LNCAP (cell line): ENCODE data around the gene MB.

Experiments
- TF ChIP-seq, protein P1 (sequence below): fragments of 450-650 bp; IDR thresholded peaks from 2 replicates; pipeline ENCODE4 v1.5.1; 2017; ENCODE audit warnings: mild to moderate bottlenecking

MB gene

DNA sequence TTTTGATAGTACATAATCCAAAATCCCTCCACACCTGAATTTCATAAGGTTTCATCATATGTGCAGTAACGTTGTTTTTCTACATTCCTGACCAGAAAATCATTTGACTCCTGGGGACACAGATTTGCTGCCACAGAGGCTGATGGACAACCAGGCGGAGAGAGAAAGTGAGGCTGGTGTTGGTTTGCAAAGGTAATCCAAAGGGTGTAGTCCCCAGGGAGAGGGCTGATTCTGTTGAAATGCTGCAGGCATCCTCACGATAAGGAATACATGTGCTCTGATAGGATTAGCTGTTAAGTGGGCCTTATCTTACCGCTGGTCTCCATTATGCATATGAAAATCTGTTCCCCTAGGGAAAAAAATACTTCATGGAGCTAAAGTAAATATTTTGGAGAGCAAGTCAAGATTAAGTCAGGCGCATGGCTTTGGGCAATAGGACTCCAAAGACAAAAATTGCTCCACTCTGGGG is 39.2 kb upstream of the MB start:
- TF ChIP-seq, protein P1, sequence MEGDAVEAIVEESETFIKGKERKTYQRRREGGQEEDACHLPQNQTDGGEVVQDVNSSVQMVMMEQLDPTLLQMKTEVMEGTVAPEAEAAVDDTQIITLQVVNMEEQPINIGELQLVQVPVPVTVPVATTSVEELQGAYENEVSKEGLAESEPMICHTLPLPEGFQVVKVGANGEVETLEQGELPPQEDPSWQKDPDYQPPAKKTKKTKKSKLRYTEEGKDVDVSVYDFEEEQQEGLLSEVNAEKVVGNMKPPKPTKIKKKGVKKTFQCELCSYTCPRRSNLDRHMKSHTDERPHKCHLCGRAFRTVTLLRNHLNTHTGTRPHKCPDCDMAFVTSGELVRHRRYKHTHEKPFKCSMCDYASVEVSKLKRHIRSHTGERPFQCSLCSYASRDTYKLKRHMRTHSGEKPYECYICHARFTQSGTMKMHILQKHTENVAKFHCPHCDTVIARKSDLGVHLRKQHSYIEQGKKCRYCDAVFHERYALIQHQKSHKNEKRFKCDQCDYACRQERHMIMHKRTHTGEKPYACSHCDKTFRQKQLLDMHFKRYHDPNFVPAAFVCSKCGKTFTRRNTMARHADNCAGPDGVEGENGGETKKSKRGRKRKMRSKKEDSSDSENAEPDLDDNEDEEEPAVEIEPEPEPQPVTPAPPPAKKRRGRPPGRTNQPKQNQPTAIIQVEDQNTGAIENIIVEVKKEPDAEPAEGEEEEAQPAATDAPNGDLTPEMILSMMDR = no peak

DNA sequence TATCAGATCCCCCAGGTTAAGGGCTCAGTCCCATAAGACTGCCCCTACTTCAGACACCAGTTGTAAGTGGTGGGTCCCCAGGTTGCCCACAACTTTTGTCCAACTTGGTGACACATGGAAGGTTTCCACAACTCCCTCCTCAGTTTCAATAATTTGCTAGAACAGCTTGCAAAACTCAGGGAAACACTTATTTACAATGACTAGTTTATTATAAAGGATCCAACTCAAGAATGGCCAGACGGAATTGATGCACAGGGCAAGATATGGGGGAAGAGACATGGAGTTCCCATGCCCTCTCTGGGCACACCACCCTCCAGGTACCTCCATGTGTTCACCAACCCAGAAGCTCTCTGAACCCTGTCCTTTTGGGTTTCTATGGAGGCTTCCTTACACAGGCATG is 36.7 kb upstream of the MB start:
- TF ChIP-seq, protein P1 = no peak

GRCh38 chr22:35651085-35651484 is 34.0 kb upstream of the MB start:
- TF ChIP-seq, protein P1 = no peak

GRCh38 chr22:35649636-35650250 is 32.6 kb upstream of the MB start:
- TF ChIP-seq, protein P1 = no peak

DNA sequence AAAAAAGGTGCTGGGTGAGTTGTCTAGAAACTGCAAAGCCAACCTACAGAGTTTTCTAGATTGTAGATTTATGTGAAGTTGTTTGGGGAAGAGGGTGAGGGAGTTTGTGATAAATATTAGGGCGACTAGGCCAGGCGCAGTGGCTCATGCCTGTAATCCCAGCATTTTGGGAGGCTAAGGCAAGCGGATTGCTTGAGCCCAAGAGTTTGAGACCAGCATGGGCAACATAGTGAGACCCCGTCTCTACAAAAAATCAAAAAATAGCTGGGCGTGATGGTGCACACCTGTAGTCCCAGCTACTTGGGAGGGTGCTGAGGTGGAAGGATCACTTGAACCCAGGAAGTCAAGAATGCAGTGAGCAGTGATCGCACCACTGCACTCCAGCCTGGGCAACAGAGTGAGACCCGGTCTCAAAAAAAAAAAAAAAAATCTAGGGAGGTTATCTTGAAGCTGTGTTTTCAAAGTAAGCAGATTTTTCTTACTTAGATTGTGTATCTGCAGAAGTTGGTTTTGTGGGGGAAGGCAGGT is 32.0 kb upstream of the MB start:
- TF ChIP-seq, protein P1 = no peak

- TF ChIP-seq, protein P1 = no peak
These were observed 31.2 kb upstream of the MB start, which contains the start of gene APOL6 for GRCh38 chr22:35648066-35649025. TSS of gene APOL6 (plus strand) at chr22:35648446. CDS start at chr22:35656426, 7,980 bp downstream.

GRCh38 chr22:35645646-35646045 is 28.5 kb upstream of the MB start:
- TF ChIP-seq, protein P1 = no peak
